ENCODE measurements around the gene N4BP3.

N4BP3 gene

GRCh38 chr5:178103612-178104011, 9.7 kb upstream of the N4BP3 start:
- DNase-seq (ENCODE audit: low spot score): no peak

GRCh38 chr5:178104492-178104891, 8.8 kb upstream of the N4BP3 start:
- no peak for DNase-seq (ENCODE audit: low spot score)

GRCh38 chr5:178106086-178106485, 7.2 kb upstream of the N4BP3 start:
- DNase-seq (ENCODE audit: low spot score): no peak

GRCh38 chr5:178106556-178107239, 6.6 kb upstream of the N4BP3 start:
- no peak for DNase-seq (ENCODE audit: low spot score)

- no peak for DNase-seq (ENCODE audit: low spot score)
These were observed 5.5 kb upstream of the N4BP3 start for GRCh38 chr5:178107756-178108310.

- DNase-seq (ENCODE audit: low spot score): no peak
These were observed 4.9 kb upstream of the N4BP3 start for GRCh38 chr5:178108446-178108845.

- no peak for DNase-seq (ENCODE audit: low spot score)
These were observed 4.4 kb upstream of the N4BP3 start for GRCh38 chr5:178108966-178109365.

- DNase-seq (ENCODE audit: low spot score): no peak
These were observed 2.8 kb upstream of the N4BP3 start for GRCh38 chr5:178110511-178110910.

GRCh38 chr5:178111925-178112324, 1.4 kb upstream of the N4BP3 start:
- no peak for DNase-seq (ENCODE audit: low spot score)

GRCh38 chr5:178112545-178112944, 787 bp upstream of the N4BP3 start:
- no peak for DNase-seq (ENCODE audit: low spot score)

GRCh38 chr5:178113841-178114324, 551 bp downstream of the N4BP3 start:
- no peak for DNase-seq (ENCODE audit: low spot score)

- no peak for DNase-seq (ENCODE audit: low spot score)
These were observed 1.2 kb downstream of the N4BP3 start for GRCh38 chr5:178114325-178115135.

- DNase-seq (ENCODE audit: low spot score): no peak
These were observed 1.9 kb downstream of the N4BP3 start for GRCh38 chr5:178115136-178115813.

GRCh38 chr5:178115814-178116142, 2.4 kb downstream of the N4BP3 start:
- DNase-seq (ENCODE audit: low spot score): no peak

- no peak for DNase-seq (ENCODE audit: low spot score)
These were observed 3.0 kb downstream of the N4BP3 start for GRCh38 chr5:178116143-178116885.

- no peak for DNase-seq (ENCODE audit: low spot score)
These were observed 4.8 kb downstream of the N4BP3 start for GRCh38 chr5:178117923-178118701.

- no peak for DNase-seq (ENCODE audit: low spot score)
These were observed 6.7 kb downstream of the N4BP3 start for GRCh38 chr5:178119915-178120606.

- peak; percentile 97 for DNase-seq (ENCODE audit: low spot score)
These were observed 7.5 kb downstream of the N4BP3 start for GRCh38 chr5:178120607-178121357.

GRCh38 chr5:178121391-178122276, 8.3 kb downstream of the N4BP3 start:
- DNase-seq (ENCODE audit: low spot score): no peak

Data from HuH-7 (cell line).